Measurements from ENCODE around the gene PCNP. TPM values are rescaled to one million over a fixed set of nuclear protein-coding genes. Genes with fewer than 3 reads are reported as not detected.

Gene PCNP
- total RNA-seq, 1 experiment from 2014 or later: 216 TPM

DNA sequence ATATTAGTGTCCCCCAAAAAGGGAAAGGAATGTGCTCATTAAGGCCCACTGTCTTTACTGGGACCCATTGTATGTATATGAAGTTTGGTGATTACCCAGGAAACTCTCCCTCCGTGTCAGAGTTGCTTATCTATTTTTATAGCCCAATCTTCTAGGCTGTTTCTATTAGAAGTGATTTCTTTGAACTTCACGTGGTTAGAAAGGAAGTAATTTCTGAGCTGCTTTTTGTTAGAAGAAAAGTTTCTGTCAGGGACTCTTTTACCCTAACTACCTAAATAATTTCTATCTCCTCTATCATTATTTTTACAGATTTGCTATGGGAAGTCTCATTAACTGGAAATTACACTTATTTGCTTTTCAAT, 43.3 kb upstream of the PCNP start:
- WGBS (ENCODE audit: extremely low coverage, insufficient read length, low lambda C conversion rate): no CpG with 5 or more reads among the region's 2 CpGs
- Mint-ChIP-seq H3K9me3 (peaks cover 15 to 20% of the 10 kb centered on the region in 2 experiments), H3K4me3 (peak overlapping the region in 1 of 2 experiments; percentile 4; a peak in 1 of 5 replicates), H3K27ac (peak overlapping the region; percentile 34 to 92 (median 78); a peak in 4 of 7 replicates), H3K27me3 (ENCODE audit: low read depth) (no peaks in the 10 kb centered on the region; the same call in 1 of the 2 replicates), H3K36me3 (ENCODE audit: insufficient read depth in 1 of 3, low read depth in 3 of 3) (peaks cover 9 to 15% (median 10%) of the 10 kb centered on the region in 3 experiments), H3K4me1 (peaks cover 31 to 34% of the 10 kb centered on the region in 2 experiments)
- no peaks in the 10 kb centered on the region for H3K23me2 ChIP-seq (ENCODE audit: insufficient read length, low read depth, low read length, poor library complexity, severe bottlenecking)
- H4K20me1 ChIP-seq (ENCODE audit: control insufficient read depth, insufficient read depth, insufficient read length): no peaks in the 10 kb centered on the region
- no peak overlapping the region for H4K91ac ChIP-seq (ENCODE audit: insufficient read length, low read depth, low read length)
- no peak overlapping the region for H3K14ac ChIP-seq (ENCODE audit: insufficient read depth, low read length)
- H4K8ac ChIP-seq (replicated peaks; ENCODE audit: insufficient read length, low read depth, low read length): no peak overlapping the region
- no peak overlapping the region for H2AK5ac ChIP-seq (ENCODE audit: insufficient read length, low read length)
- no peak overlapping the region for H2AFZ ChIP-seq (ENCODE audit: low read length)
- H2BK5ac ChIP-seq (ENCODE audit: insufficient read length, low read length): no peak overlapping the region
- peaks cover 2% of the 10 kb centered on the region for H3K9me3 ChIP-seq (ENCODE audit: control insufficient read depth, low read depth, low read length)
- H3K18ac ChIP-seq (ENCODE audit: insufficient read length, low read depth, low read length): no peak overlapping the region
- TF ChIP-seq, protein P1, sequence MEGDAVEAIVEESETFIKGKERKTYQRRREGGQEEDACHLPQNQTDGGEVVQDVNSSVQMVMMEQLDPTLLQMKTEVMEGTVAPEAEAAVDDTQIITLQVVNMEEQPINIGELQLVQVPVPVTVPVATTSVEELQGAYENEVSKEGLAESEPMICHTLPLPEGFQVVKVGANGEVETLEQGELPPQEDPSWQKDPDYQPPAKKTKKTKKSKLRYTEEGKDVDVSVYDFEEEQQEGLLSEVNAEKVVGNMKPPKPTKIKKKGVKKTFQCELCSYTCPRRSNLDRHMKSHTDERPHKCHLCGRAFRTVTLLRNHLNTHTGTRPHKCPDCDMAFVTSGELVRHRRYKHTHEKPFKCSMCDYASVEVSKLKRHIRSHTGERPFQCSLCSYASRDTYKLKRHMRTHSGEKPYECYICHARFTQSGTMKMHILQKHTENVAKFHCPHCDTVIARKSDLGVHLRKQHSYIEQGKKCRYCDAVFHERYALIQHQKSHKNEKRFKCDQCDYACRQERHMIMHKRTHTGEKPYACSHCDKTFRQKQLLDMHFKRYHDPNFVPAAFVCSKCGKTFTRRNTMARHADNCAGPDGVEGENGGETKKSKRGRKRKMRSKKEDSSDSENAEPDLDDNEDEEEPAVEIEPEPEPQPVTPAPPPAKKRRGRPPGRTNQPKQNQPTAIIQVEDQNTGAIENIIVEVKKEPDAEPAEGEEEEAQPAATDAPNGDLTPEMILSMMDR (conservative IDR thresholded peaks at IDR 0.05): no peak
- no peaks in the 10 kb centered on the region; the same call in 1 of the 2 replicates for H3K4me1 ChIP-seq (ENCODE audit: insufficient read depth, low read length)
- no peak overlapping the region for H3K4ac ChIP-seq (ENCODE audit: low read depth, low read length)
- DNase-seq: no peak
- H2BK12ac ChIP-seq (ENCODE audit: insufficient read length, low read depth, low read length): no peak overlapping the region
- no peak overlapping the region for H3K27ac ChIP-seq (ENCODE audit: insufficient read length, low read depth, low read length)
- H3T11ph ChIP-seq (ENCODE audit: low read length): no peak overlapping the region
- H3K9ac ChIP-seq (ENCODE audit: extremely low read depth, insufficient read length, low read length): no peak overlapping the region
- no peaks in the 10 kb centered on the region for H3K79me1 ChIP-seq (ENCODE audit: insufficient read depth, low read depth, low read length, poor library complexity, severe bottlenecking)
- H3K23ac ChIP-seq (ENCODE audit: insufficient read length, low read depth, low read length): no peak overlapping the region
- H2BK120ac ChIP-seq (ENCODE audit: low read depth, low read length, poor library complexity, severe bottlenecking): no peak overlapping the region
- H4K5ac ChIP-seq (ENCODE audit: insufficient read length, low read depth, low read length): no peak overlapping the region
- no peak overlapping the region for H2BK15ac ChIP-seq (ENCODE audit: low read depth, low read length)
- no peaks in the 10 kb centered on the region for H3K79me2 ChIP-seq (ENCODE audit: insufficient read depth, low read length)
- H3K56ac ChIP-seq (ENCODE audit: insufficient read length, low read depth, low read length): no peak overlapping the region
- no peaks in the 10 kb centered on the region for H3K27me3 ChIP-seq (ENCODE audit: insufficient read depth, low read length)
- no peak overlapping the region for H2BK20ac ChIP-seq (ENCODE audit: low read depth, low read length, poor library complexity, severe bottlenecking)
- no peak overlapping the region for H3K4me2 ChIP-seq (ENCODE audit: insufficient read depth, insufficient read length, low read length)

All from H9 (cell line).